ENCODE measurements around the gene KIF26B.

GRCh38 chr1:245311887-245312536 lies 157.2 kb downstream of the KIF26B start:
- TF ChIP-seq CTCF (IDR thresholded peaks at IDR 0.05): no peak
- no peak for TF ChIP-seq POLR2A (IDR thresholded peaks at IDR 0.05)

Measured in tibial nerve (tissue), 3 donors.